ENCODE data around the gene RBCK1. TPM values are rescaled to one million over a fixed set of nuclear protein-coding genes. Genes with fewer than 3 reads are reported as not detected.
A peak's percentile ranks its signal among the peaks of the same experiment; 100 is the strongest.

The RBCK1 gene
- total and polyA plus RNA-seq, 10 of the 15 experiments (the other 5 are each of a cell fraction or from before 2014, with no cell fraction given) = 14.1 to 99.7 (median 76.0) TPM

- intact Hi-C loops (cut with micrococcal nuclease; ENCODE audit: unreplicated experiment) = no loop called here
- H3K4me1 ChIP-seq (ENCODE audit: control insufficient read depth, insufficient read depth, low read length) = no peaks in the 10 kb centered on the region
- no peaks in the 10 kb centered on the region for H4K20me1 ChIP-seq (ENCODE audit: control insufficient read depth, insufficient read depth)
- TF ChIP-seq PAX5 (IDR thresholded peaks at IDR 0.05; ENCODE audit: borderline replicate concordance, low read depth, low read length) = no peak
- DNase-seq (ENCODE audit: low read depth, low spot score) = no peak
- no peak overlapping the region for H3K9ac ChIP-seq (ENCODE audit: control insufficient read depth, insufficient read depth, low read length)
- SMC1A ChIA-PET (ENCODE audit: uncharacterized antibody, unreplicated experiment) = interaction anchor here (0.6 kb wide), 1 partner anchor 72 kb away, joined by 3 read pairs; no protein-coding TSS in a partner anchor
- in situ Hi-C loops (cut with MboI) = no loop called here
- H3K4me2 ChIP-seq (ENCODE audit: control insufficient read depth, insufficient read depth) = no peak overlapping the region
- BruUV-seq (replicated peaks) = no TSS peak
- H3K4me3 ChIP-seq = no peak overlapping the region
- H2AFZ ChIP-seq (ENCODE audit: control insufficient read depth, low read depth, low read length) = no peak overlapping the region
- H3K27me3 ChIP-seq (replicated peaks in 1 of 2; ENCODE audit: control insufficient read depth in 2 of 2, insufficient read depth in 2 of 2, low read length in 1 of 2) = no peaks in the 10 kb centered on the region
- CTCF ChIA-PET = no interaction called here
- WGBS (ENCODE audit: insufficient coverage, insufficient replicate concordance, low lambda C conversion rate, missing lambda C conversion rate) = 95% methylated on average over 38 of the region's 49 CpGs
- no peak for FAIRE-seq
- ATAC-seq = peak; percentile 99
- RAD21 ChIA-PET (ENCODE audit: unreplicated experiment) = no interaction called here
- no peak overlapping the region for H3K27ac ChIP-seq (ENCODE audit: control insufficient read depth, insufficient read depth)
- no peaks in the 10 kb centered on the region for H3K79me2 ChIP-seq (ENCODE audit: control insufficient read depth, insufficient read depth, low read length)
- peaks cover 3 to 13% of the 10 kb centered on the region in 2 experiments; a peak in 3 of 4 replicates for H3K36me3 ChIP-seq (ENCODE audit: control insufficient read depth in 2 of 2, insufficient read depth in 2 of 2, low read length in 1 of 2)
- POLR2A ChIA-PET = interaction anchor here (0.6 kb wide), 1 partner anchor 32 kb away, joined by 3 read pairs; no protein-coding TSS in a partner anchor
- no peaks in the 10 kb centered on the region for H3K9me3 ChIP-seq (replicated peaks; ENCODE audit: control insufficient read depth, insufficient read depth, low read length)
Observed at GRCh38 chr20:420721-421574, 12.8 kb downstream of the RBCK1 start.

- CTCF ChIA-PET = no interaction called here
- Histone ChIP-seq H4K20me1 (ENCODE audit: control insufficient read depth, insufficient read depth) (no peaks in the 10 kb centered on the region), H3K4me3 (no peak overlapping the region), H3K36me3 (ENCODE audit: control insufficient read depth in 2 of 2, insufficient read depth in 2 of 2, low read length in 1 of 2) (peaks cover 3 to 13% of the 10 kb centered on the region in 2 experiments; a peak in 3 of 4 replicates), H3K79me2 (ENCODE audit: control insufficient read depth, insufficient read depth, low read length) (no peaks in the 10 kb centered on the region), H3K4me2 (ENCODE audit: control insufficient read depth, insufficient read depth) (no peak overlapping the region), H3K9me3 (replicated peaks; ENCODE audit: control insufficient read depth, insufficient read depth, low read length) (no peaks in the 10 kb centered on the region), H3K27ac (ENCODE audit: control insufficient read depth, insufficient read depth) (no peak overlapping the region), H2AFZ (ENCODE audit: control insufficient read depth, low read depth, low read length) (no peak overlapping the region), H3K27me3 (replicated peaks in 1 of 2; ENCODE audit: control insufficient read depth in 2 of 2, insufficient read depth in 2 of 2, low read length in 1 of 2) (no peaks in the 10 kb centered on the region), H3K4me1 (ENCODE audit: control insufficient read depth, insufficient read depth, low read length) (no peaks in the 10 kb centered on the region), H3K9ac (ENCODE audit: control insufficient read depth, insufficient read depth, low read length) (no peak overlapping the region)
- BruUV-seq (replicated peaks) = TSS peak; percentile 60
- ATAC-seq = no peak
- POLR2A ChIA-PET = interaction anchor here (0.7 kb wide), 1 partner anchor 308 kb away, joined by 4 read pairs; no protein-coding TSS in a partner anchor
- WGBS (ENCODE audit: insufficient coverage, insufficient replicate concordance, low lambda C conversion rate, missing lambda C conversion rate) = 99% methylated on average over 8 of the region's 8 CpGs
- RAD21 ChIA-PET (ENCODE audit: unreplicated experiment) = no interaction called here
- no peak for DNase-seq (ENCODE audit: low read depth, low spot score)
- SMC1A ChIA-PET (ENCODE audit: uncharacterized antibody, unreplicated experiment) = interaction anchor here (0.8 to 1.7 kb wide), 2 partner anchors 67 to 224 kb away, joined by 3 read pairs; no protein-coding TSS in a partner anchor
- in situ Hi-C loops (cut with MboI) (no loop called here), intact Hi-C loops (cut with micrococcal nuclease; ENCODE audit: unreplicated experiment) (no loop called here)
- TF ChIP-seq ETV6 (conservative IDR thresholded peaks at IDR 0.05 in 1 of 2, IDR thresholded peaks at IDR 0.05 in 1 of 2; ENCODE audit: borderline replicate concordance in 1 of 2, low read depth in 1 of 2) = no peak
- TF ChIP-seq ATF3 (IDR thresholded peaks at IDR 0.05; ENCODE audit: borderline replicate concordance, extremely low read depth, low read depth, low read length) = no peak
- TF ChIP-seq EZH2 (IDR thresholded peaks at IDR 0.05; ENCODE audit: borderline replicate concordance, control insufficient read depth, low read depth, low read length) = no peak
- no peak for TF ChIP-seq MAX (IDR thresholded peaks at IDR 0.05; ENCODE audit: low read depth, low read length)
- TF ChIP-seq KAT2A (conservative IDR thresholded peaks at IDR 0.05; ENCODE audit: control insufficient read depth, low read depth, low read length) = no peak
- no peak for TF ChIP-seq ATF7 (IDR thresholded peaks at IDR 0.05; ENCODE audit: low read depth)
- no peak for TF ChIP-seq RUNX3 (IDR thresholded peaks at IDR 0.05; ENCODE audit: low read length)
- FAIRE-seq = no peak
Observed at GRCh38 chr20:421685-422250, 13.7 kb downstream of the RBCK1 start.

All from GM12878 (cell line).